GM12873 (cell line): ENCODE measurements around the gene C2CD2.

Experiments used
- TF ChIP-seq, protein P1 (sequence below): IDR thresholded peaks from 2 replicates; pipeline ENCODE4 v1.5.1; 2012; ENCODE audit warnings: low read depth, mild to moderate bottlenecking, moderate library complexity, low read length, control low read depth; ENCODE audit not compliant: insufficient read depth; ENCODE audit errors: missing control alignments

The C2CD2 gene

DNA sequence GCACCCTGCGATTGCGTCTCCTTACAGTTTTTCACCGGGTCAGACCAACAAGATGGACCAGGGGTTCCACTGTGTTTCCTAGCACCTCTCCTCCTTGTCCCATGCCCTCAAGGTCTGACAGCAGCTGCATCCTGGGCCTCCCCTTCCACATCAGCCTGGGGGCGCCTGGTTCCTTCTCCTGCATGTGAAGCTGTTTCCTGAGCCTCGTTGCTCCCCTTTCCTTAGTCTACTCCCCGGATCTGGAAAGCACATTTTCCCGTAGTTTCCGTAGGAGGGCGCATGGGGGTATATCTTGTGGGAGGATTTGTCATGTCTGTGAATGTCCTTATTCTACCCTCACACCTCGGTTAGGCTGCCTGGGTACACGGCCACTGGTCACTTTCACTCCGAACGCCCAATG is 80.8 kb downstream of the C2CD2 start:
- TF ChIP-seq, protein P1, sequence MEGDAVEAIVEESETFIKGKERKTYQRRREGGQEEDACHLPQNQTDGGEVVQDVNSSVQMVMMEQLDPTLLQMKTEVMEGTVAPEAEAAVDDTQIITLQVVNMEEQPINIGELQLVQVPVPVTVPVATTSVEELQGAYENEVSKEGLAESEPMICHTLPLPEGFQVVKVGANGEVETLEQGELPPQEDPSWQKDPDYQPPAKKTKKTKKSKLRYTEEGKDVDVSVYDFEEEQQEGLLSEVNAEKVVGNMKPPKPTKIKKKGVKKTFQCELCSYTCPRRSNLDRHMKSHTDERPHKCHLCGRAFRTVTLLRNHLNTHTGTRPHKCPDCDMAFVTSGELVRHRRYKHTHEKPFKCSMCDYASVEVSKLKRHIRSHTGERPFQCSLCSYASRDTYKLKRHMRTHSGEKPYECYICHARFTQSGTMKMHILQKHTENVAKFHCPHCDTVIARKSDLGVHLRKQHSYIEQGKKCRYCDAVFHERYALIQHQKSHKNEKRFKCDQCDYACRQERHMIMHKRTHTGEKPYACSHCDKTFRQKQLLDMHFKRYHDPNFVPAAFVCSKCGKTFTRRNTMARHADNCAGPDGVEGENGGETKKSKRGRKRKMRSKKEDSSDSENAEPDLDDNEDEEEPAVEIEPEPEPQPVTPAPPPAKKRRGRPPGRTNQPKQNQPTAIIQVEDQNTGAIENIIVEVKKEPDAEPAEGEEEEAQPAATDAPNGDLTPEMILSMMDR = no peak

DNA sequence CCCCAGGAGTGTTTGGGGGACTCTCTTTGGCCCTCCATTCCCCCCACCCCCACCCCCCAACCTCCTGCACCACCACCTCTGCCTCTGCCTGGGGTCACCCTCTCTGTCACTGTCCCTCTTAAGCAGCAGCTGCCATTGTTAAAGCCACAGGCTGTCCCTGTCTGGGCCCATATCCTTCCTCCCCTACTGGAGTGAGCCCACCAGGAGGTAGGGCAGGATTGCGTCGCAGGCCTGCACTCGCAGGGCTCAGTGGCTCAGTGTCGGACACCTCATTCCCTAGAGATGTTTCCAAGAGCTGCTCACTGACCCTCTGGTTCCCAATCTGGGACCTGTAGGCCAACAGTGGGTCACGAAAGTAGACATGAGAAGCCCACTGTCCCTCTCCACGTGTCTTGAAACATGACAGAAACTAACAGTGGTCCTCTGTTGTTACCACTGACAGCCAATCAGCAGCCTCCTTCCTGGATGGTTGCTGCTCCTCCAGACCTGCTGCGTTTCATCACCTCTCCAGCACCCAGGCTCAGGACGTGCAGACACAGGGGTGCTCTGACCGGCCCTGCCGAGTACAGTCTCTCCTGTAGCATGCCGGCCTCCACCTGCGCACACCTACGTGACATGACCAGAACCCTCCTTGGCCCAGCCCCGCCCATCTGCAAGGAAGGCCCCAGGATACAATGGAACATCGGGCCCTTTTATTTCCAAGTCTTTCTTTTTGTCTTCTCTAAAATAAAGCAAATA is 82.4 kb downstream of the C2CD2 start:
- TF ChIP-seq, protein P1 = no peak

DNA sequence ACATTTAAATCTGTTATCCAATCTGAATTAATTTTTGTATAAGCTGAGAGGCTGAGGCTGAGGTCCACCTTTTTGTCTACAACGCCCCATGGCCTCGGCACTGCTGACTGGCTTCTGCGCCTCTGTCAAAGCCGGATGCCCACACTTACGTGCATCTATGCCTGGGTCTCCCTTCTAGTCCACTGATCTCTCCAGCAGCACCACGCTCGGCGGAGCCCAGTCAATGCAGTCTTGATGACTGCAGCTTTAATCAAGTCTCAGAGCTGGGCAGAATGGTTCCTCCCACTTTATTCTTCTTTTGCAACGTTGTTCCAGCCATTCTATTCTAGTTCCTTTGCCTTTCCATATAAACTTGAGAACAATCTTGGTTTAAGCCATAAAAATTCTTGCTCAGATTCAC is 84.0 kb downstream of the C2CD2 start:
- TF ChIP-seq, protein P1 = no peak

DNA sequence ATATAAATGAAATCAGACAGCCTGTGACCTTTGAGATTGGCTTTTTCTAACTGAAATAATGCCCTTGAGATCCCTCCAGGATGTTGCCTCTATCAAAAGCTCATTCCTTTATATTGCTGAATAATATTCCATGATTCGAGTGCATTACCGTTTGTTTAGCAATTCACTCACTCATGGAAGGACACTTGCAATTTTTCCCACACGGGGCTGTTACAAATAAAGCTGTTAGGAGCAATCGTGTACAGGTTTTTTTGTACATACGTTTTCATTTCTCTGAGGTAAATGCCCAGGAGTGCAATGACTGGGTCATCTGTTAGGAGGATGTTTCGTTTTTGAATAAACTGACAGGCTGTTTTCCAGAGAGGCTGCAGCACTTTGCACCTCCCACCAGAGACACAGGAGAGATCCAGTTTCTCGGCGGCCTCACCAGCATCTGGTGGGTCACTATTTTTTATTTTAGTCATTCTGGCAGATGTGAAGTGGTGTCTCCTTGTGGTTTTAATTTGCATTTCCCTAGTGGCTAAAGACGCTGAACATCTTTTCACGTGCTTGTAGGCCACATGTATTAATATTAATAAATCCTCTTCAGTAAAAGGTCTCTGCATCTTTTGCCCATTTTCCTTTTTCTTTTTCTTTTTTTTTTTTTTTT is 85.6 kb downstream of the C2CD2 start:
- TF ChIP-seq, protein P1 = no peak

DNA sequence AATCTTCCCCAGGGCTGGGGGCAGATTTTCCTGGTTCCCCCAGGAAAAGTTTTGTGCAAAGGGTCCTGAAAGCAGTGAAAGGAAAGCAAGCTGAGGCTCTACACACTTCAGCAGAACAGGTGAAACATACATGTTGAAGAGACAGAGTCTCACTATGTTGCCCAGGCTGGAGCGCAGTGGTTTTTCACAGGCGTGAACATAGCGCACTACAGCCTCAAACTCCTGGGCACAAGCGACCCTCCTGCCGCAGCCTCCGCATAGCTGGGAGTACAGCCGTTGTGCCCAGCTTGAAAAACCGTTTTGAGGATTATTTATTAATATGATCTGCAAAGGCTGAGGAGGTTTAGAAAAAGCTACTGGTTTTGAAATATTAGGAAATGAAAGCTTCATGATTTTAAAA is 86.5 kb downstream of the C2CD2 start:
- TF ChIP-seq, protein P1 = no peak

DNA sequence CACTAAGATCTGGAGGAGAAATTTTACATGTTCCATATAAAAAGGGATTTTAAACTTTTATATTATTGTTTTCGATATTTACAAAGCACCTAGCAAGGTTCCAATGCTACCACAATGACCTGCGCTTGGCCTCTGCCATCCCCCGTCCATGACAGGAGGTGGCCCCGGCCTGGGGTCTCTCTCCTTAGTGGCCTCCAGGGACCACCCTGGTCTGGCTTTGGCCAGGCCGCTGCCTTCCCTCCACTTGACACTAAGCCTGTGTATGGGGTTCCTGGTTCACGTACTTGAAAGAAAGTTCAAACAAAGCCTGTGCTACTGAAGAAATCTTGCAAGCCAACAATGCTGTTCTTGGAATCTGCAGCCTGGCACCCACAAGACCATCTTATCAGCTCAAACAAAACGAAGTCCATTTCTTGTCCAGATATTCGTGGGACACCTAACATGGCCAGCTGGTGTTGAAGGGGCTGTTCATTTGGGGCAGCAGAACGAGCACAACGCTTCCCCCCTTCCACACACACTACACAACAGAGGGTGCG is 87.5 kb downstream of the C2CD2 start:
- TF ChIP-seq, protein P1 = no peak

DNA sequence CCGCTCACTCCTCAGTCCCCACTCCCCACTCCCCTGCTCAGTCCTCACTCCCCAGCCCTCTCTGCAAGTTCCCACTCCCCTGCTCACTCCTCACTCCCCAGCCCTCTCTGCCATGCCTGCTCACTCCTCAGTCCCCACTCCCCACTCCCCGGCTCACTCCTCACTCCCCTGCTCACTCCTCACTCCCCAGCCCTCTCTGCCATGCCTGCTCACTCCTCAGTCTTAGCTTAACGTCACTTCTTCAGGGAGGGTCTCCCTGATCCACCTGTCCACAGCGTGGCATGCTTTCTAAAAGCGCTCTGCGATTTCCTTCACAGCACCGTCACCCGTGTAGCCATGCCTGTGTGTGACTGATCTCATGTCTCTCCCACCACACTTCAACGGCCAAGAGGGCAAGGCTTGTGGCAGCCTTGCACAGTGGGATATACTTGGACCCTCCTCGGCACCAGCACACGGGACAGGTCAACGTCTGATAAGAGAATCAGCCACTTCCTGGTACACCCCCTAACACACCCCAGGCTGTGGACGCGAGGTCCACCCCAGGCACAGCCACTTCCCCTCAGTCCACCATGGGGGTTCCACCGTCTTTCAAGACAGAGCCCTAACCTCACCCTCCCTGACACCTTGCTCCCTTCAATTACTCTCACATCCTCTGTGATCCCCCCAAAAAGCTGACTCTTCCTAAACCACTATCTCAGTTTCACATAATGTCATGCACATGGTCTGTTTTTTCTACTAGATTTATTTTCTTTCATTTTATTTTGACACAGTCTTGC is 88.6 kb downstream of the C2CD2 start:
- TF ChIP-seq, protein P1 = no peak
